Measurements from ENCODE around the gene ANKS6.

The ANKS6 gene

GRCh38 chr9:98750364-98751060 lies 45.8 kb downstream of the ANKS6 start:
- TF ChIP-seq EZH2phosphoT487 (IDR thresholded peaks at IDR 0.05; ENCODE audit: borderline replicate concordance, low read length) (no peak), CTCF (IDR thresholded peaks at IDR 0.05; ENCODE audit: low read depth, low read length, poor library complexity, severe bottlenecking) (no peak)
- H3K4me1 ChIP-seq (ENCODE audit: control insufficient read depth, low read length) = no peaks in the 10 kb centered on the region
- no peaks in the 10 kb centered on the region for H3F3A ChIP-seq (ENCODE audit: control insufficient read depth, insufficient read depth)
- H3K27me3 ChIP-seq (ENCODE audit: control insufficient read depth, low read length) = no peaks in the 10 kb centered on the region
- no peaks in the 10 kb centered on the region for H3K79me2 ChIP-seq (ENCODE audit: control insufficient read depth, low read length)
- H3K4me2 ChIP-seq (ENCODE audit: low read length) = no peak overlapping the region
- no peaks in the 10 kb centered on the region for H3K9me3 ChIP-seq (ENCODE audit: control insufficient read depth, insufficient read depth, low read length)
- H3K36me3 ChIP-seq (ENCODE audit: control insufficient read depth, low read length) = no peaks in the 10 kb centered on the region
- H3K27ac ChIP-seq (ENCODE audit: low read depth, low read length) = no peak overlapping the region
- no peaks in the 10 kb centered on the region for H3K9me2 ChIP-seq (replicated peaks; ENCODE audit: control insufficient read depth, low read length)
- H4K20me1 ChIP-seq (ENCODE audit: control insufficient read depth, insufficient read depth, low read depth, low read length) = no peaks in the 10 kb centered on the region
- H3K4me3 ChIP-seq (ENCODE audit: low read length) = no peak overlapping the region

GRCh38 chr9:98747476-98747875 lies 48.9 kb downstream of the ANKS6 start:
- no peak overlapping the region for H3K4me3 ChIP-seq (ENCODE audit: low read length)
- no peaks in the 10 kb centered on the region for H4K20me1 ChIP-seq (ENCODE audit: control insufficient read depth, insufficient read depth, low read depth, low read length)
- no peaks in the 10 kb centered on the region for H3K27me3 ChIP-seq (ENCODE audit: control insufficient read depth, low read length)
- no peaks in the 10 kb centered on the region for H3K9me3 ChIP-seq (ENCODE audit: control insufficient read depth, insufficient read depth, low read length)
- H3K4me1 ChIP-seq (ENCODE audit: control insufficient read depth, low read length) = no peaks in the 10 kb centered on the region
- H3K36me3 ChIP-seq (ENCODE audit: control insufficient read depth, low read length) = no peaks in the 10 kb centered on the region
- no peaks in the 10 kb centered on the region for H3F3A ChIP-seq (ENCODE audit: control insufficient read depth, insufficient read depth)
- H3K4me2 ChIP-seq (ENCODE audit: low read length) = no peak overlapping the region
- no peak for TF ChIP-seq CTCF (IDR thresholded peaks at IDR 0.05; ENCODE audit: low read depth, low read length, poor library complexity, severe bottlenecking)
- no peak for TF ChIP-seq EZH2phosphoT487 (IDR thresholded peaks at IDR 0.05; ENCODE audit: borderline replicate concordance, low read length)
- H3K79me2 ChIP-seq (ENCODE audit: control insufficient read depth, low read length) = no peaks in the 10 kb centered on the region
- H3K9me2 ChIP-seq (replicated peaks; ENCODE audit: control insufficient read depth, low read length) = no peaks in the 10 kb centered on the region
- H3K27ac ChIP-seq (ENCODE audit: low read depth, low read length) = no peak overlapping the region

- Histone ChIP-seq H3K9me3 (ENCODE audit: control insufficient read depth, insufficient read depth, low read length) (no peaks in the 10 kb centered on the region), H3K36me3 (ENCODE audit: control insufficient read depth, low read length) (no peaks in the 10 kb centered on the region), H3K27me3 (ENCODE audit: control insufficient read depth, low read length) (no peaks in the 10 kb centered on the region), H3K9me2 (replicated peaks; ENCODE audit: control insufficient read depth, low read length) (no peaks in the 10 kb centered on the region), H3F3A (ENCODE audit: control insufficient read depth, insufficient read depth) (no peaks in the 10 kb centered on the region), H3K79me2 (ENCODE audit: control insufficient read depth, low read length) (no peaks in the 10 kb centered on the region), H3K4me1 (ENCODE audit: control insufficient read depth, low read length) (no peaks in the 10 kb centered on the region), H3K27ac (ENCODE audit: low read depth, low read length) (no peak overlapping the region), H3K4me2 (ENCODE audit: low read length) (no peak overlapping the region), H3K4me3 (ENCODE audit: low read length) (no peak overlapping the region), H4K20me1 (ENCODE audit: control insufficient read depth, insufficient read depth, low read depth, low read length) (no peaks in the 10 kb centered on the region)
- TF ChIP-seq CTCF (IDR thresholded peaks at IDR 0.05; ENCODE audit: low read depth, low read length, poor library complexity, severe bottlenecking) (no peak), EZH2phosphoT487 (IDR thresholded peaks at IDR 0.05; ENCODE audit: borderline replicate concordance, low read length) (no peak)
These were observed 50.9 kb downstream of the ANKS6 start for GRCh38 chr9:98745470-98745869.
